Measurements from ENCODE around the gene DDX31.

- no peak for TF ChIP-seq FOXM1 (IDR thresholded peaks at IDR 0.05; ENCODE audit: borderline replicate concordance)
- TF ChIP-seq NFRKB (IDR thresholded peaks at IDR 0.05) = no peak
- TF ChIP-seq BHLHE40 (IDR thresholded peaks at IDR 0.05; ENCODE audit: borderline replicate concordance) = no peak
- TF ChIP-seq ELF4 (IDR thresholded peaks at IDR 0.05) = no peak
- TF ChIP-seq ZNF384 (IDR thresholded peaks at IDR 0.05) = no peak
- TF ChIP-seq FOXK2 (IDR thresholded peaks at IDR 0.05) = no peak
- TF ChIP-seq SP1 (IDR thresholded peaks at IDR 0.05) = no peak
- no peak for TF ChIP-seq SUZ12 (IDR thresholded peaks at IDR 0.05)
- TF ChIP-seq LEF1 (IDR thresholded peaks at IDR 0.05; ENCODE audit: borderline replicate concordance) = no peak
- TF ChIP-seq TARDBP (IDR thresholded peaks at IDR 0.05) = no peak
- TF ChIP-seq FOXA1 (IDR thresholded peaks at IDR 0.05) = no peak
- TF ChIP-seq ARNT (IDR thresholded peaks at IDR 0.05) = no peak
- no peak for TF ChIP-seq HDGF (IDR thresholded peaks at IDR 0.05; ENCODE audit: borderline replicate concordance)
- no peak for TF ChIP-seq PKNOX1 (IDR thresholded peaks at IDR 0.05)
Measured at GRCh38 chr9:132644251-132644650, 25.5 kb downstream of the DDX31 start.

Data from HEK293T (cell line).